ENCODE measurements around the gene MIER2. TPM values are rescaled to one million over a fixed set of nuclear protein-coding genes. Genes with fewer than 3 reads are reported as not detected.

MIER2 gene
- polyA plus RNA-seq, 1 of the 3 experiments (the other 2 are of a cell fraction), result 15.9 TPM

DNA sequence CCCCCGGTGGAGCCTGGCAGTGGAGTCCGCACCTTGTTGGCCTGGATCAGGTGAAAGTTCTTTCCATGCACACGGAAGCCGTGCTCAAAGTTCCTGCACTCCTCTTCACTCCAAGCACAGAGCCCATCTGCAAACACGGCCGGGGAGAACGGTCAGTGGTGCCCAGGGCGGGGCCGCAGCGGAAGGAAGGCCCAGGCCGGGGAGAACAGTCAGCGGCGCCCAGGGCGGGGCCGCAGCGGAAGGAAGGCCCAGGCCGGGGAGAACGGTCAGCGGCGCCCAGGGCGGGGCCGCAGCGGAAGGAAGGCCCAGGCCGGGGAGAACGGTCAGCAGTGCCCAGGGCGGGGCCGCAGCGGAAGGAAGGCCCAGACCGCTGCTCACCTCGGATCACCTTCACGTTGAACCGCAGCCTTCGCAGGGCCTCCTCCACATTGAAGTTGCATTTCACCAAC, 32.8 kb downstream of the MIER2 start:
- WGBS (ENCODE audit: low lambda C conversion rate), result 96% methylated on average over 21 of the region's 33 CpGs
- Histone ChIP-seq H3K4me3 (ENCODE audit: low read depth in 2 of 2, low read length in 1 of 2) (no peak overlapping the region), H3K79me2 (ENCODE audit: insufficient read depth) (peaks cover 16% of the 10 kb centered on the region), H2AFZ (ENCODE audit: low read depth) (no peak overlapping the region), H4K20me1 (ENCODE audit: insufficient read depth) (peaks cover 3% of the 10 kb centered on the region; the same call in 1 of the 2 replicates), H3K9me3 (no peaks in the 10 kb centered on the region), H3K27me3 (ENCODE audit: insufficient read depth) (no peaks in the 10 kb centered on the region), H3K9me2 (no peaks in the 10 kb centered on the region), H3K27ac (ENCODE audit: low read depth in 2 of 2, low read length in 1 of 2) (no peak overlapping the region), H3K4me1 (ENCODE audit: control insufficient read depth in 1 of 2, insufficient read depth in 2 of 2, low read depth in 1 of 2, low read length in 1 of 2) (no peaks in the 10 kb centered on the region), H3F3A (replicated peaks; ENCODE audit: insufficient read depth) (no peaks in the 10 kb centered on the region), H3K9ac (no peak overlapping the region), H3K4me2 (no peak overlapping the region), H3K36me3 (replicated peaks in 1 of 2; ENCODE audit: control insufficient read depth in 1 of 2, insufficient read depth in 2 of 2, low read length in 1 of 2) (peaks cover 16 to 46% of the 10 kb centered on the region in 2 experiments)
- no peak for DNase-seq
- TF ChIP-seq, protein P1, sequence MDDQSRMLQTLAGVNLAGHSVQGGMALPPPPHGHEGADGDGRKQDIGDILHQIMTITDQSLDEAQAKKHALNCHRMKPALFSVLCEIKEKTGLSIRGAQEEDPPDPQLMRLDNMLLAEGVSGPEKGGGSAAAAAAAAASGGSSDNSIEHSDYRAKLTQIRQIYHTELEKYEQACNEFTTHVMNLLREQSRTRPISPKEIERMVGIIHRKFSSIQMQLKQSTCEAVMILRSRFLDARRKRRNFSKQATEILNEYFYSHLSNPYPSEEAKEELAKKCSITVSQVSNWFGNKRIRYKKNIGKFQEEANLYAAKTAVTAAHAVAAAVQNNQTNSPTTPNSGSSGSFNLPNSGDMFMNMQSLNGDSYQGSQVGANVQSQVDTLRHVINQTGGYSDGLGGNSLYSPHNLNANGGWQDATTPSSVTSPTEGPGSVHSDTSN (IDR thresholded peaks at IDR 0.05), result no peak
- TF ChIP-seq MEF2A (IDR thresholded peaks at IDR 0.05; ENCODE audit: borderline replicate concordance, low read depth) (no peak), TAF1 (IDR thresholded peaks at IDR 0.05; ENCODE audit: borderline replicate concordance, low read depth, low read length) (no peak), RFX5 (IDR thresholded peaks at IDR 0.05; ENCODE audit: low read length) (no peak), JUND (IDR thresholded peaks at IDR 0.05) (no peak), YY1 (IDR thresholded peaks at IDR 0.05; ENCODE audit: low read depth) (no peak), RCOR1 (IDR thresholded peaks at IDR 0.05; ENCODE audit: low read length) (no peak), FOSL2 (IDR thresholded peaks at IDR 0.05; ENCODE audit: borderline replicate concordance, low read depth) (no peak), RAD21 (IDR thresholded peaks at IDR 0.05; ENCODE audit: low read length) (no peak), SMC3 (IDR thresholded peaks at IDR 0.05; ENCODE audit: low read depth, low read length) (no peak), FOXJ3 (CRISPR knock-in tag; IDR thresholded peaks at IDR 0.05) (no peak), GABPA (IDR thresholded peaks at IDR 0.05; ENCODE audit: low read depth) (no peak), EZH2phosphoT487 (IDR thresholded peaks at IDR 0.05; ENCODE audit: borderline replicate concordance, low read depth) (no peak), TEAD4 (IDR thresholded peaks at IDR 0.05; ENCODE audit: borderline replicate concordance, insufficient read depth) (no peak)
- TF ChIP-seq, protein P2, sequence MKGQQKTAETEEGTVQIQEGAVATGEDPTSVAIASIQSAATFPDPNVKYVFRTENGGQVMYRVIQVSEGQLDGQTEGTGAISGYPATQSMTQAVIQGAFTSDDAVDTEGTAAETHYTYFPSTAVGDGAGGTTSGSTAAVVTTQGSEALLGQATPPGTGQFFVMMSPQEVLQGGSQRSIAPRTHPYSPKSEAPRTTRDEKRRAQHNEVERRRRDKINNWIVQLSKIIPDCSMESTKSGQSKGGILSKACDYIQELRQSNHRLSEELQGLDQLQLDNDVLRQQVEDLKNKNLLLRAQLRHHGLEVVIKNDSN (IDR thresholded peaks at IDR 0.05; ENCODE audit: borderline replicate concordance, low read depth), result no peak
- TF ChIP-seq, protein P3, sequence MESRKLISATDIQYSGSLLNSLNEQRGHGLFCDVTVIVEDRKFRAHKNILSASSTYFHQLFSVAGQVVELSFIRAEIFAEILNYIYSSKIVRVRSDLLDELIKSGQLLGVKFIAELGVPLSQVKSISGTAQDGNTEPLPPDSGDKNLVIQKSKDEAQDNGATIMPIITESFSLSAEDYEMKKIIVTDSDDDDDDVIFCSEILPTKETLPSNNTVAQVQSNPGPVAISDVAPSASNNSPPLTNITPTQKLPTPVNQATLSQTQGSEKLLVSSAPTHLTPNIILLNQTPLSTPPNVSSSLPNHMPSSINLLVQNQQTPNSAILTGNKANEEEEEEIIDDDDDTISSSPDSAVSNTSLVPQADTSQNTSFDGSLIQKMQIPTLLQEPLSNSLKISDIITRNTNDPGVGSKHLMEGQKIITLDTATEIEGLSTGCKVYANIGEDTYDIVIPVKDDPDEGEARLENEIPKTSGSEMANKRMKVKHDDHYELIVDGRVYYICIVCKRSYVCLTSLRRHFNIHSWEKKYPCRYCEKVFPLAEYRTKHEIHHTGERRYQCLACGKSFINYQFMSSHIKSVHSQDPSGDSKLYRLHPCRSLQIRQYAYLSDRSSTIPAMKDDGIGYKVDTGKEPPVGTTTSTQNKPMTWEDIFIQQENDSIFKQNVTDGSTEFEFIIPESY (IDR thresholded peaks at IDR 0.05; ENCODE audit: borderline replicate concordance, low read depth), result no peak
- ChIA-PET CTCF (no interaction called here), POLR2A (no interaction called here)
